ENCODE results near the gene HSPG2.
"Not testable (repeated sequence)": the region's sequence is repeated elsewhere in the genome, so short reads cannot be mapped to it uniquely, and the experiment has no call there.

HSPG2 gene

DNA sequence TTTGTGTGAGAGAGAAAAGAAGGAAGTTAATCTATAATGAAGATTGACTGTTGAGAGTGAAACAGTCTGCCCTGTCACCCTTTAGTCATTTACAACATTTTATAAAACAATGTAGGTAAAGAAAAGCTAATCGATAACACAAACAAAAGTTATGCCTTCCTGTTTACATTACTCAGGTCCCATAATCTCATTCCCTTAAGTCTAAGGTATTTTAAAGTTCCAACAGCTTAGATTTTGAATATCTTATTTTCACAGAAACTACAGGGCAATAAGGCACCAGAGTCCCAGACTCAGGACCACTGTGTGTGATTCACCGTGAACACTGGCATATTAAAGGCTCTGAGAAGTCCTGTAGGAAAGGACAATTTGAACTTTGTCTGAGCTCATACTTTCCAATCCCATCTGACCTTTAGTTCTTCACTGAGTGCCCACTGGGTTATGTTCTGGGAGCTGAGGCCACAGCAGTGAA lies 35.9 kb upstream of the HSPG2 start:
- H3K27me3 ChIP-seq (ENCODE audit: control insufficient read depth, insufficient read depth, low read length); H3K4me3 ChIP-seq (ENCODE audit: low read depth, low read length); H3K9ac ChIP-seq (ENCODE audit: low read depth, low read length); H3K36me3 ChIP-seq (ENCODE audit: control insufficient read depth, insufficient read depth, low read length); H3K4me1 ChIP-seq (ENCODE audit: control insufficient read depth, insufficient read depth, low read length); H3K9me3 ChIP-seq (ENCODE audit: control insufficient read depth, insufficient read depth, low read length): not testable (repeated sequence)

DNA sequence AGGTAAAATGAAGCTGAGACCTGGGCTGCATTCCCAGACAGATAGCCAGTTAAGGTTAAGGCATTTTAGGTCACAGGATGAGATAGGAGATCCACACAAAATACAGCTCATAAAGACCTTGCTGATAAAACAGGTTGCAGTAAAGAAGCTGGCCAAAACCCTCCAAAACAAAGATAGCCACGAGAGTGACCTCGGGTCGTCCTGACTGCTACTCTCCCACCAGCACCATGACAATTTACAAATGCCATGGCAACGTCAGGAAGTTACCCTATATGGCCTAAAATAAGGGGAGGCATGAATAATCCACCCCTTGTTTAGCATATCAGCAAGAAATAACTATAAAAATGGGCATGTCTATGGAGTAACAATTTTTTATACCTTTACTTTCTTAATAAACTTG lies 33.4 kb upstream of the HSPG2 start:
- not testable (repeated sequence) for H3K9me3 ChIP-seq (ENCODE audit: control insufficient read depth, insufficient read depth, low read length); H3K9ac ChIP-seq (ENCODE audit: low read depth, low read length); H3K4me3 ChIP-seq (ENCODE audit: low read depth, low read length); H3K27me3 ChIP-seq (ENCODE audit: control insufficient read depth, insufficient read depth, low read length); H3K4me1 ChIP-seq (ENCODE audit: control insufficient read depth, insufficient read depth, low read length); H3K36me3 ChIP-seq (ENCODE audit: control insufficient read depth, insufficient read depth, low read length)

DNA sequence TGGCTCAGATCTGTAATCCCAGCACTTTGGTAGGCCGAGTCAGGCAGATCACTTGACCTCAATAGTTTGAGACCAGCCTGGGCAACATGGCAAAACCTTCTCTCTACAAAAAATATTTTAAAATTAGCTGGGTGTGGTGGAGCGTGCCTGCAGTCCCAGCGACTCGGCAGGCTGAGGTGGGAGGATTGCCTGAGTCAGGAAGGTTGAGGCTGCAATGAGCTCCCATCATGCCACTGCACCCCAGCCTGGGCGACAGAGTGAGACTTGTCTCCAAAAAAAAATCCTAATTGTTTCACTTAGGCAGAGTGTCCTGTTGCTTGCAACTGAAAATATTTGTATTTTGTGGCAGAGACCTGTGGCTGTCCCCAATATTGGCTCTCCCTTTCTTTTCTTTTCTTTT lies 32.0 kb upstream of the HSPG2 start:
- H3K9ac ChIP-seq (ENCODE audit: low read depth, low read length); H3K36me3 ChIP-seq (ENCODE audit: control insufficient read depth, insufficient read depth, low read length); H3K4me3 ChIP-seq (ENCODE audit: low read depth, low read length); H3K9me3 ChIP-seq (ENCODE audit: control insufficient read depth, insufficient read depth, low read length); H3K4me1 ChIP-seq (ENCODE audit: control insufficient read depth, insufficient read depth, low read length); H3K27me3 ChIP-seq (ENCODE audit: control insufficient read depth, insufficient read depth, low read length): not testable (repeated sequence)

DNA sequence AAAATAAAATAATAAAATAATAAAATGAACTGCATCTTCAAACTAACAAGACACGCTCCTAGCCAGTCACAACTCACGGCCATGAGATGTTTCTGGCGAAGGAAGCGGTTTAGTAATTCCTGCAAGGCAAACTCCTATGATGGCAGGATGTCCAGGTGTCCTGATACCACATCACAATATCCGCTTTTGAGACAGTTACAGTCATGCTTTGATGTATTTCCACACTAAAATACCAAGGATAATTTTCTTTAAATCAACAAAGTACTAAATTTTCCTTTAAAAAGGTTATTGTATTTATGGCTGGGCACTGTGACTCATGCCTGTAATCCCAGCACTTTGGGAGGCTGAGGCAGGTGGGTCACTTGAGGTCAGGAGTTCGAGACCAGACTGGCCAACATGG lies 30.1 kb upstream of the HSPG2 start:
- not testable (repeated sequence) for H3K36me3 ChIP-seq (ENCODE audit: control insufficient read depth, insufficient read depth, low read length); H3K9me3 ChIP-seq (ENCODE audit: control insufficient read depth, insufficient read depth, low read length); H3K9ac ChIP-seq (ENCODE audit: low read depth, low read length); H3K27me3 ChIP-seq (ENCODE audit: control insufficient read depth, insufficient read depth, low read length); H3K4me1 ChIP-seq (ENCODE audit: control insufficient read depth, insufficient read depth, low read length); H3K4me3 ChIP-seq (ENCODE audit: low read depth, low read length)

DNA sequence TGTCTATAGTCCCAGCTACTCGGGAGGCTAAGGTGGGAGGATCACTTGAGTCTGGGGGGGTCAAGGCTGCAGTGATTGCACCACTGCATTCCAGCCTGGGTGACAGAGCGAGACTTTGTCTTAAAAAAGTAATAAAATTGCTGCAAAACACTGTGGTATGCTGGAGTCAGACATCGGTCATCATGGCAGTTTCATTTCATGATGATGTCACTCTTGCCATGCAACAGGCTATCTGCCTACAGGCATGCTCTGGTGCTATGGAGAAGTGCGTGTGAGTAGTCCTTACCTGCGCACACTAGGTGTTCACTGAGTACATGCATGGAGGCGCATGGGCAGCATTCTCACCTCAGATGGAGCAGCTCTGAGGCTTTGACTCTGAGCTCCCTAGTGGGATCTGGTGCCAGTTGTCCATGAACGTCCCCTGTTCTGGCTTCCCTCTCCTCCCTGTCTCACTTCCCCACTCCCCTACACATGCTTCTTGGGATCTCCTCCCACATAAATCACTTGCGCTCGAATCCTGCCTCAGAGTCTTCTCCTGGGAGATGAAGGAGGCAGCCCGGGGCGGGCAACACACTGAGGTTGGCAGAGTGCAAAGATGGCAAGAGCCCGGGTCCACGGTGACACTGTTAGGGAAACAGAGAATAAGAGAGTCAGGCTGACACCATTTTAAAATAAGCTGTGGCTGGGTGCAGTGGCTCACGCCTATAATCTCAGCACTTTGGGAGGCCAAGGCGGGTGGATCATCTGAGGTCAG lies 29.3 kb upstream of the HSPG2 start:
- no peaks in the 10 kb centered on the region for H3K27me3 ChIP-seq (ENCODE audit: control insufficient read depth, insufficient read depth, low read length)
- H3K36me3 ChIP-seq (ENCODE audit: control insufficient read depth, insufficient read depth, low read length): no peaks in the 10 kb centered on the region
- no peaks in the 10 kb centered on the region for H3K9me3 ChIP-seq (ENCODE audit: control insufficient read depth, insufficient read depth, low read length)
- H3K9ac ChIP-seq (ENCODE audit: low read depth, low read length): no peak overlapping the region
- no peak overlapping the region for H3K4me3 ChIP-seq (ENCODE audit: low read depth, low read length)
- peaks cover 3% of the 10 kb centered on the region for H3K4me1 ChIP-seq (ENCODE audit: control insufficient read depth, insufficient read depth, low read length)

DNA sequence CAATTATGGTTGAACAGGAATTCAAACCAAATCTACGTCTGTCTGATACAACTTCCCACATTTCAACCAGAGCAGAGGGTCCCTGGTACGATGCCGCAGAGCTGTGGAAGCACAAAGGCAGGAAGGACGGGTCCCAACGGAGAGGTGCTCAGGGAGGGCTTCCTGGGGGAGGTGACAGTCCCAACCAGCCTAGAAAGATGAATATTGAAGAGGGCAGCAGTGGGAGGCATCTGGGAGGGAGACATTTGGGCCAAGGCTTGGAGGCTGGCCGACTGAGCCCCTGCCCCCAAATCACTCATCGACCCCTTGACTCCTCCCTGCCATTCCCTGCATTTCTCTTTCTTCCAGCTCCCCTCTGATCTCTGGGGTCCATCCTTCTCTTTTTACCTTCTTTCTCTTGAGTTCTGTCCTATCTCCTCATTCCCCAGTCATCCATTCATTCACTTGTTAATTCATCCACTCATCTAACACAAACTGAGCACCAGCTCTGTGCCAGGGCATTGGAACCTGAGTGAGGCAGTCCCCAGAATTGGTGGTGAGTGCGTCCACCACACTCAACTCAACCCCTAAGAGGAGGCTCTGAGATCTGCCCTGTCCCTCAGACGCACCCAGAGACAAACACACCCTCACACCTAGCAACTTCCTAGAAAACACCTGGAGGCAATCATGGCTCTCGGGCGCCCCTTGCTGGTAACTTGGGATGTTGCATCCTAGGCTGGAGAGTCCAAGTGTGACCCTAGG lies 26.5 kb upstream of the HSPG2 start:
- Histone ChIP-seq H3K9me3 (ENCODE audit: control insufficient read depth, insufficient read depth, low read length) (no peaks in the 10 kb centered on the region), H3K27me3 (ENCODE audit: control insufficient read depth, insufficient read depth, low read length) (no peaks in the 10 kb centered on the region), H3K36me3 (ENCODE audit: control insufficient read depth, insufficient read depth, low read length) (no peaks in the 10 kb centered on the region), H3K9ac (ENCODE audit: low read depth, low read length) (no peak overlapping the region), H3K4me1 (ENCODE audit: control insufficient read depth, insufficient read depth, low read length) (peaks cover 3% of the 10 kb centered on the region), H3K4me3 (ENCODE audit: low read depth, low read length) (no peak overlapping the region)

DNA sequence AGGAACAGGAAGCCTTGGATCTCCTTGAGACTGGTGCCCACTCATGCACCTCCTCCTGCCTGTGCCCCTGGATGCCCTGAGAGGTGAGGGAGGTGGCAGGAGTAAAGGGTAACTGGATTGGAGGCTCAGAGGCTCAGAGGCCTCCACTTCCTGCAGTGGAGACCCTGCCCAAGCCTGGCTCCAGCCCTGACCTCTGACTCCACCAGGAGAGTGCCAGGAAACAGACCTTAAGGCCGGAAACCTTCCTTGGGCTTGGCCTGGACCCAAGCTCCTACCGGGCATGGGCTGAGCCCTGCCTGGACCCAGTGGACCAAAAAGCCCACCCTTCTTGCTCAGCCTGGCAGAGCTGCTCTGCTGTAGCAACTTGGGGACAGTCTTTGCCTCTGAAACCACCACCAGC lies 24.7 kb upstream of the HSPG2 start:
- H3K9ac ChIP-seq (ENCODE audit: low read depth, low read length): no peak overlapping the region
- no peaks in the 10 kb centered on the region for H3K27me3 ChIP-seq (ENCODE audit: control insufficient read depth, insufficient read depth, low read length)
- H3K36me3 ChIP-seq (ENCODE audit: control insufficient read depth, insufficient read depth, low read length): no peaks in the 10 kb centered on the region
- peaks cover 3% of the 10 kb centered on the region for H3K4me1 ChIP-seq (ENCODE audit: control insufficient read depth, insufficient read depth, low read length)
- no peaks in the 10 kb centered on the region for H3K9me3 ChIP-seq (ENCODE audit: control insufficient read depth, insufficient read depth, low read length)
- H3K4me3 ChIP-seq (ENCODE audit: low read depth, low read length): no peak overlapping the region

DNA sequence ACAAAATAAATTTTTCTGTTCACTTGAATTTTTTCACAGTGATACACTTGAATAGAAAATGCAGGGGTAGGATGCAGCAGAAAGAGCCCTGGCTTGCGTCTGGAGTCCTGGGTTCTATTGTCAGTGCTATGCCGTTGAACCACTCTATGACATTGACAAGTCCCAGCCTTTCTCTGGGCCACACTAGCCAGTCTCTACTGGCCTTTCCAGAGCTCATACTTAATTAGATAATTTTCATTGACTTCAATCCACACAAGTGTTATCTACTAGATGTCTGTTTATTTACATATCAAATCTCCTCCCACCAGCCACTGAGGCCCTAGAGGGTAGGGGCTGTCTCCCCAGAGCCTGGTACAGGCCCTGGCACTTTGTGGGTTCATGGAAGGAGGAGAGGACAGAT lies 24.2 kb upstream of the HSPG2 start:
- Histone ChIP-seq H3K27me3 (ENCODE audit: control insufficient read depth, insufficient read depth, low read length) (no peaks in the 10 kb centered on the region), H3K9ac (ENCODE audit: low read depth, low read length) (no peak overlapping the region), H3K4me1 (ENCODE audit: control insufficient read depth, insufficient read depth, low read length) (peaks cover 3% of the 10 kb centered on the region), H3K36me3 (ENCODE audit: control insufficient read depth, insufficient read depth, low read length) (no peaks in the 10 kb centered on the region), H3K4me3 (ENCODE audit: low read depth, low read length) (no peak overlapping the region), H3K9me3 (ENCODE audit: control insufficient read depth, insufficient read depth, low read length) (no peaks in the 10 kb centered on the region)

DNA sequence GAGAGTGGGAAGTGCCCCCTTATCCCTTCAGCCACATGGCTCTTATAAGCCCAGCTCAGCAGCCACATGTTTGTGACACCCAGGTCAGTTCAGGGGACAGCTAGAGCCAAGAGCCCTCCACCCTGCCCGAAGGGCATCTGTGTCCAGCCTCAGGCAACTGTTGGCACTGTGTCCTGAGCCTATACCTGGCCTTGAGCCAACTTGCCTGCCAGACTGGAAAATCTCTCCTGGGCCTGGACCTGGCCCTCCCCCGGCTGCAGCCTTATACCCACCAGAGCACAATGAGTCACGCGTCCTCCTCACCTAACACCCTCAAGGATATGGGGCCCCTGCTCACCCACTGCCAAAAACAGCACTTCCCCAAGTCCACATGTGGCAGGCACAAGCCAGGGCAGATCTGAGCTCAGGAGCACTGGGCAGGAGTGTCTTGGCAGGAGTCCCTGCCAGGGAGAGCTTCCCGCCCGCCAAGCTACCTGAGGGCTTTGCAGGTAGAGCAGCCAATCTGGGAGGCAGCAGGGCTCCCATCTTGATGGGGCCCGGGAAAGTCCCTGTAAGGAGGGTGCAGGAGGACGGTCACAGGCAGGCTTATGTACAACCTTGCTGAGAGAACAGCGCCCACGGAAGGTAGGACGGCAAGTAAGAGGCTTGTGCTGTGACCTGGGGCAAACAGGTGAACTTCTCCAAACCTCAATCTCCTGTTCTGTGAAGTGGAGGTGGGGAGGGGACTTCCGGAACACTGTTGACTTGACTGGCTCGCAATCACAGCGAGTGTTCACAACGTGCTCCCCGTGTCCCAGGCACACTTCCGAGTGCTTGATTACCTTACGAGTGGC lies 19.8 kb upstream of the HSPG2 start:
- no peak overlapping the region for H3K9ac ChIP-seq (ENCODE audit: low read depth, low read length)
- no peaks in the 10 kb centered on the region for H3K36me3 ChIP-seq (ENCODE audit: control insufficient read depth, insufficient read depth, low read length)
- H3K4me1 ChIP-seq (ENCODE audit: control insufficient read depth, insufficient read depth, low read length): peaks cover 6% of the 10 kb centered on the region
- no peaks in the 10 kb centered on the region for H3K9me3 ChIP-seq (ENCODE audit: control insufficient read depth, insufficient read depth, low read length)
- no peak overlapping the region for H3K4me3 ChIP-seq (ENCODE audit: low read depth, low read length)
- H3K27me3 ChIP-seq (ENCODE audit: control insufficient read depth, insufficient read depth, low read length): no peaks in the 10 kb centered on the region

DNA sequence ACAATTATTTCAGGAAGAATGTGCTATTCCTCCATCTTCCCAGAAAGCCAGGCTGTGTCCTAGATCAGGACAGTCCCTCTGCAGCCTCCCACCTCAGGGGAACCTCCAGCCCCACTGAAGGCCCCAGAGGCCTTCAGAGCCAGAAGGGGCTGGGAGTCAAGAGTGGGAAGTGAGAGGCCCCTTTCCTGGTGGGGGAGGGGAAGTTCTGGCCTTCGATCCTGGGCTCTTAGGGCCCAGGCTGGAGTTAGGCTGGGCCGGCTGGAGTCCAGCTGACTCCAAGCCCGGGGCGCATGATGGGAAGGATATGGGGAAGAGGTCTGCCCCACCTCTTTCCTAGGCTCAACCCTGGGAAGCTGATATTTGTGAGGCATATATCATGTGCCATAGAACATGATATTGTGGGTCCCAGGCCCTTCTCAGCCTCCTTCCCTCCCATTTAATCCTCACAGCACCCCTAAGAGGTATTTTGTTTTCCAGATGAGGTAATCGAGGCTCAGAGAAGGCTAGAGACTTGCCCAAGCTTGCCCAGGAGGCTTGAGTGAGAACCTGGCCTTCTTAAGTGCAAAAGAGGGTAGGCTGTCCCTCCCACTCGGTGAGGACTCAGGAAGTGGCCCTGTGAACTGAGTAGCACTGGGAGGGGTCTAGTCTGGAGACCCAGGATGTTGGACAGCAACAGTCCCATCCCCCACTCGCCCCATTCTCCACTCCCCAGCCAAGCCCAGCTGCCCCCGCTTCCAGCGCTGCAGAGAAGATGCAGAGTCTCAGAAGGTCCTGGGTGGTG lies 18.6 kb upstream of the HSPG2 start:
- no peak overlapping the region for H3K4me3 ChIP-seq (ENCODE audit: low read depth, low read length)

DNA sequence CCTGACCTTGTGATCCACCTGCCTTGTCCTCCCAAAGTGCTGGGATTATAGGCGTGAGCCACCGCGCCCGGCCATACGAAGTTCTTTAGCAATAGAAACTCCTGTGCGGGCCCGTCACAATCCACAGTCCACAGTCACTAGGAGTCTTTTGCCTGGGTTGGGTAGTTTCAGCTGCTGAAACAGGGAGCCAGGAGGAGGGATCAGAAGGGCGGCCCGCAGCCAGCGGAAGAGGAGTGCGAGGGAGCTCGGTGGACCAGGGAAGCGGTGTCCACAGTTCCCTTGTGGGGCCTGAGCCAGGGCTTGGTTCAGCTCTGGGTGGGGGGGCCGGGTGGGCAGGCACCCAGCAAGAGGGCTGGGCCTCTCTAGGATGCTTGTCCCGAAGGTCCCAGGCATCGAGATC lies 17.9 kb upstream of the HSPG2 start:
- H3K9me3 ChIP-seq (ENCODE audit: control insufficient read depth, insufficient read depth, low read length): no peaks in the 10 kb centered on the region
- H3K9ac ChIP-seq (ENCODE audit: low read depth, low read length): no peak overlapping the region
- no peaks in the 10 kb centered on the region for H3K36me3 ChIP-seq (ENCODE audit: control insufficient read depth, insufficient read depth, low read length)
- H3K27me3 ChIP-seq (ENCODE audit: control insufficient read depth, insufficient read depth, low read length): no peaks in the 10 kb centered on the region
- H3K4me1 ChIP-seq (ENCODE audit: control insufficient read depth, insufficient read depth, low read length): peaks cover 6% of the 10 kb centered on the region
- no peak overlapping the region for H3K4me3 ChIP-seq (ENCODE audit: low read depth, low read length)

More for the DNA sequence above, 18.6 kb upstream of the HSPG2 start:
- Histone ChIP-seq H3K36me3 (ENCODE audit: control insufficient read depth, insufficient read depth, low read length) (no peaks in the 10 kb centered on the region), H3K9me3 (ENCODE audit: control insufficient read depth, insufficient read depth, low read length) (no peaks in the 10 kb centered on the region), H3K4me1 (ENCODE audit: control insufficient read depth, insufficient read depth, low read length) (peaks cover 6% of the 10 kb centered on the region), H3K9ac (ENCODE audit: low read depth, low read length) (no peak overlapping the region), H3K27me3 (ENCODE audit: control insufficient read depth, insufficient read depth, low read length) (no peaks in the 10 kb centered on the region)
